Midbrain (tissue), 1 donor: ENCODE results near the gene BCAS3.
"Not testable (repeated sequence)": the region's sequence is repeated elsewhere in the genome, so short reads cannot be mapped to it uniquely, and the experiment has no call there.

ENCODE experiments used
- DNase-seq: peaks from one replicate; lab custom pipeline; 2025; lab: John Stamatoyannopoulos, UW

Gene BCAS3

DNA sequence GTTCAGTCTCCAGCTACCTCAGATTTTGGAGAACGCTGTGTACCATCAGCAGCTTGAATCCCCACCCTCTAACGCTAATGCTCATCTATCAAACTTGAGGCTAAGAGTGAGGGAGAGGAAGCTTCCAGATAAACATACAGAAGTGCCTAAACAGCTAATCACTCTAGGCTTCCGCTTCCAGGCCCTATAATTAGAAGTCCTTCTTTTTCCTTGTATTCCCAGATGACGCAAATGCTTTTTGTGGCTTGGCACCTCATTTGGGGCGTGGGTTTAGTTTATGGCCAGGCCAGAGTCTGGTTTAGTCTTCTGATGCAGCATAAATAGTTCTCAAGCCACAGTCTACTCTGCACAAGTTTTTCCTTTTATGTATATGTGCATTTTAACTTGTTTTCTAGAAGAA lies 263.4 kb downstream of the BCAS3 start:
- DNase-seq, result no peak

DNA sequence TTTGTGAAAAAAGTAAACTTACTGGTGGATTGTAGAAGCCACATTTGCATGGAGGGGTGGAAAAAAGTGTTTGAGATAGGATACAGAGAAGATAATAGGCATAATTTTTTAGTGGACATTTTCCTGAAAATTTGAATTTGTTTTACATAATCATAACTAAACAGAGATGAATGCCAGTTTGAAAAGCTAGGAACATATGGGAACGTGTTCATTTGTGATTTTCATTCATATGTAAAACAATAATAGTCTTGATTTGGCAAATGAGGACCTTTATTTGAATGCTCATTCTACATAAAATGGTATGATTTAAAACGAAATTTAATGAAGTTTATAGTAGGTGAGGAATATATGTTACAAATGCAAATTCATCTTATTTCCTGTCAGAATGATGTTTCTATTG lies 263.9 kb downstream of the BCAS3 start:
- no peak for DNase-seq

DNA sequence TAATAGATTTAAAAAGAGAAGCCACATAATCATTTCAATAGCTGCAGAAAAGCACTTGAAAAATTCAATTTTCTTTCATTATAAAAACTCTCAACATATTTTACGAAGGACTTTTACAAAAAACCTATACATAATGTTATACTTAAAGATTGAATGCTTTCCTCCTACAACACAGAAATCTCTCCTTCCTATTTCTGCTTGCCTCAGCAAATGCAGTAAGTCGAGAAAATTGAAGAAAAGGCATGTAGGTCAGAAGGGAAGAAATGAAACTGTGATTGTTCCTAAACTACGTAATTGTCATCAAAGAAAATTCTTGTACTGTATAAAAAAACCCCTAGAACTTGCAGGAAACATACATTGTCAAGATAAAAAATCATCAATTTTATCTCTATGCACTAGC lies 267.1 kb downstream of the BCAS3 start:
- DNase-seq, result no peak

DNA sequence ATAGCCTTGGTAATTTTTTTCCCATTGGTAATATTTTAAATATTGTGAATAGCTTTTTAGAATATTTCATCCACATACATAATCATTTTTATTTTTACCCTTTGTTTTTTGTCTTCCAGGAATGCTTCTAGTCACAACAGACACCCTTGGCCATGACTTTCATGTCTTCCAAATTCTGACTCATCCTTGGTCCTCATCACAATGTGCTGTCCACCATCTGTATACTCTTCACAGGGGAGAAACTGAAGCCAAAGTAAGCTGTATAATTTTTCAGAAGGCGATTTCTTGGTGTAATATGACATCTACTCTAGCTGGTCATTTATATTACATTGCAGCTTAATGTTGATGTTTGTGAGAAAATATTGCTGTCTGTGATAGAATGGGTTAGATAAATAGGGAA lies 269.4 kb downstream of the BCAS3 start:
- no peak for DNase-seq

DNA sequence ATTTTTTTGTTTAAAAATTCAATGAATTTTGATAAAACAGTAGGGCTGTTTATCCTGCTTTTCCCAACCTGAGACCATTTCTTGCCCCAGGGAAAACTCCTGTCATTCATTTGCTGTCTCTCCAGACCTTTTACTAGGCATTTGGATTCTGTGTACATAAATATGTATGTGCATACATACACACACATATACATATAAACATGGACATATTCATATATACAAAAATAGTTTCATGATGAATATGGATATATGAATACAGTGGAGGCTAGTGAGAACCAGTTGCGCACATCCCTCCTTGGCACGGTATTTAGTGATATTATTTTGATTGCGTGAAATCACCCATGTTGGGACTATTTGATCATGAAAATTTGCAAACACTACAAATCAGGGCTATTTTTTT lies 269.9 kb downstream of the BCAS3 start:
- no peak for DNase-seq

DNA sequence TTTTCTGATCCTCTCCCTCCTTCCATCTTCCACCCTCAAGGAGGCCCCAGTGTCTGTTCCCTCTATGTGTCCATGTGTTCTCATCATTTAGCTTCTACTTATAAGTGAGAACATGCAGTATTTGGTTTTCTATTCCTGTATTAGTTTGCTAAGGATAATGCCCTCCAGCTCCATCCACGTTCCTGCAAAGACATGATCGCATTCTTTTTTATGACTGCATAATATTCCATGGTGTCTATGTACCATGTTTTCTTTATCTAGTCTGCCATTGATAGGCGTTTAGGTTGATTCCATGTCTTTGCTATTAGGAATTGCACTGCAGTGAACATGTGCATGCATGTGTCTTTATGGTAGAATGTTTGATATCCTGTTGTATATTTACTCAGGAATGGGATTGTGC lies 275.1 kb downstream of the BCAS3 start:
- DNase-seq, result no peak

DNA sequence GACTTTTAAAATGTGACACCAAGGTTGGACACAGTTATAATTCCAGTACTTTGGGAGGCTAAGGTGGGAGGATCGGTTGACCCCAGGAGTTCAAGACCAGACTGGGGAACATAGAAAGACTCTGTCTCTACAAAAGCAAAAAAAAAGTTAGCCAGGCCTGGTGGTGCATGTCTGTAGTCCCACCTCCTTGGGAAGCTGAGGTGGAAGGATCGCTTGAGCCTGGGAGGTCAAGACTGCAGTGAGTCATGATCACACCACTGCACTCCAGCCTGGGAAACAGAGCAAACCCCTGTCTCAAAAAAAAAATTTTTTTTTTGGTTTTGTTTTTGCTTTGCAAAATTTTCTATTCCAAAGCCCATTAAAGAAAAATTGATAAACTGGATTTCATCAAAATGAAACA lies 281.4 kb downstream of the BCAS3 start:
- no peak for DNase-seq

DNA sequence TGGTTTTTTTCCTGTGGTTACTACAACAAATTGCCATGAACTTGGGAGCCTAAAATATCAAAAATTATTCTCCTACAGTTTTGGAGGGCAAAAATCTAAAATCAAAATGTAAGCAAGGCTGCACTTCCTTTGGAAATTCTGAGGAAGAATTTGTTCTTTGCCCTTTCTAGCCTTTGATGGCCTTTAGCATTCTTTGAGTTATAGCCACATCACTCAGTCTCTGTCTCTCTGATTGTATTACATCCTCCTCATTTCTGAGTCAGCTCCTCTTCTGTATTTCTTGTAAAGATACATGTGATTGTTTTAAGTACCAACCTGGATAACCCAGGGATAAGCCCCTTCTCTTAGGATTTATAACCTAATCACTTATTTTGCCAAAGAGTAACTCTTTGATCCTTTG lies 282.0 kb downstream of the BCAS3 start:
- DNase-seq, result no peak

DNA sequence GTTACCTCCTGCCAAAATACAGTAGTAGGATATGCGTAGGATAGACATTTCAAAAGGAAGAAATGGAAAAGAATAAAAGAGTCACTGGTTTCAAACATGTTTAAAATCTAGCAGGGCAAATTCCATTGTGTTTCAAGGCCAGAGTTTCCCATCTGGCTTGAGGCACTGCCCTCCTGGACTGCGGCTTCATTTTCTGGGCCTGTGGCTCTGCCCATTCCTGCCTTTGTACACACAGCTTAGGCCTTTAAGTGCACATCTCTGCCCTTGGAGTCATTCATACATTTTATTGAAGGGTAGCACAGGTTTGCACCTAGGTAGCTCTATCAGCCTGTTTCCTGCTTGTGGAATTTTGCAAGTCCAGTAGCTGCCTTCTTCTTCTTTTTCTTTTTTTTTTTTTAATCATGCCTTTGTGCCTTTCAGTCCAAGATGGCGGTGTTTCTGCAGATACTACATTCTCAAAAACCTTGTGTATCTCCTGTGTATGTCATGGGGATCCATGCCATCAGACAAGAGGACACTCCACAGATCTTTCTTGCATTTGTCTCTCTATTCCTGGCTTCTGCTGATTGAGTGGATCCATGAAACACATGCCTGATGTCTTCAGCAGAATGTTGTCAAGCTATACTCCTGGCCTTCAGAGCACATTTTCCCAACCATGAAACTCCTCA lies 282.9 kb downstream of the BCAS3 start:
- no peak for DNase-seq

DNA sequence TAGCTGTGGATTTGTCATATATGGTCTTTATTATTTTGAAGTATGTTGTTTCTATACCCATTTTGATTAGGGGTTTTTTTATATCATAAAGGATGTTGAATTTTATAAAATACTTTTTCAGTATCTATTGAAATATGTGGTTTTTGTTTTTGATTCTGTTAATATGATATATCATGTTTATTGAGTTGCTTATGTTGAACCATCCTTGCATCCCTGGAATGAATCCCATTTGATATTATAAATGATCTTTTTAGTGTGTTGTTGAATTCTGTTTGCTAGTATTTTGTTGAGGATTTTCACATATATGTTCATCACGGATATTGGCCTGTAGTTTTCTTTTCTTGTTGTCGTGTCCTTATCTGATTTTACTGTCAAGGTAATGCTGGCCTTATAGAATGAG lies 286.5 kb downstream of the BCAS3 start:
- DNase-seq, result no peak

DNA sequence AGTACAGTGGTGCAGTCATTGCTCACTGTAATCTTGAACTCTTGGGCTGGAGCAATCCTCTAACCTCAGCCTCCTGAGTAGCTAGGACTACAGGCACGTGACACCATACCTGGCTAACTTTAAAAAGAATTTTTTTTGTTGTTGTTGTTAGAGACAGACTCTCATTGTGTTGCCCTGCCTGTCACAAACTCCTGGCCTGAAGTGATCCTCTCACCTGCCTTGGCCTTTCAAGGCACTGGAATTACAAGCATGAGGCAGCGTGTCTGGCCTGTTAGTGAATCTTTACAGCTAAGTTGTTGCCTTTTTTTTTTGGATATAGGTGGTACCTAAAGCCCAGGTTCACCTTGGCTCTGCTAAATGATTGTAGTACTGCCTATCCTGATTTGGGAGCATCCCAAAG lies 290.6 kb downstream of the BCAS3 start:
- DNase-seq, result no peak

DNA sequence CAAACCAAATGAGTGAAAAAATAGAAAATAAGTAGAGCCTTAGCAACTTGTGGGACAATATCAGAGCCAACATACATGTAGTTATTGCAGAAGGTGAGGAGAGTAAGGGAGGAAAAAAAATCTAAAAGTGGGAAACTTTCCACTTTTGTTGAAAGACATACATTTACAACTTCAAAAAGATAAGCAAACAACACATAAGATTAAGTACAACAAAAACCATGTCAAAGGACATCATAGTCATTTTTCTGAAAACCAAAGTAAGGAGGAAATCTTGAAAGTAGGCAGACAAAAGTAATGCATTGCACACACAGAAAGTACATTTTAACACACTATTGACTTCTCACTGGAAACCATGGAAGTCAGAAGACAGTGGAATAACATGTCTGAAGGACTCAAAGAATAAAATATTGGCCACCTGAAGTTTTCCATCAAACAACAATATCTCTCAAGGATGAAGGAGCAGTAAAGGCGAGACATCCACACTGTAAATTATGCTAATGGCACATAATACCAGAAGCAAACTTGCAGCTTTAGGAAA lies 291.9 kb downstream of the BCAS3 start:
- no peak for DNase-seq

DNA sequence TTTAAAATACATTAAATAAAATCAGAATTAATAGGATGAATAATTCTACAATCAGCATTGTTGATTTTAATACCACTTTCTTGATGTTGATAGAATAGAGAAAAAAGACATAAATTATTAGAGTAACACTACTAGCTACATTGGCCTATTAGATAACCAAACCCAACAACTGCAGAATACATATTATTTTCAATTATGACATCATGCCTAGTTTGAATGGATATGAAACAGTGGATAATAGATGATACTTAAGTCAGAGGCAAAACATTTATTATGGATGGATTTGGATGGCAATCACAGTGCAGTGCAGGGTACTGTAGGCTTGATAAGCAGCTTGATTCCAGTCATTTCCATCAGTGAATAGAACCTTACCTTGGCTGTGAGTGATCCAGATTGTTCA lies 293.1 kb downstream of the BCAS3 start:
- DNase-seq, result no peak

DNA sequence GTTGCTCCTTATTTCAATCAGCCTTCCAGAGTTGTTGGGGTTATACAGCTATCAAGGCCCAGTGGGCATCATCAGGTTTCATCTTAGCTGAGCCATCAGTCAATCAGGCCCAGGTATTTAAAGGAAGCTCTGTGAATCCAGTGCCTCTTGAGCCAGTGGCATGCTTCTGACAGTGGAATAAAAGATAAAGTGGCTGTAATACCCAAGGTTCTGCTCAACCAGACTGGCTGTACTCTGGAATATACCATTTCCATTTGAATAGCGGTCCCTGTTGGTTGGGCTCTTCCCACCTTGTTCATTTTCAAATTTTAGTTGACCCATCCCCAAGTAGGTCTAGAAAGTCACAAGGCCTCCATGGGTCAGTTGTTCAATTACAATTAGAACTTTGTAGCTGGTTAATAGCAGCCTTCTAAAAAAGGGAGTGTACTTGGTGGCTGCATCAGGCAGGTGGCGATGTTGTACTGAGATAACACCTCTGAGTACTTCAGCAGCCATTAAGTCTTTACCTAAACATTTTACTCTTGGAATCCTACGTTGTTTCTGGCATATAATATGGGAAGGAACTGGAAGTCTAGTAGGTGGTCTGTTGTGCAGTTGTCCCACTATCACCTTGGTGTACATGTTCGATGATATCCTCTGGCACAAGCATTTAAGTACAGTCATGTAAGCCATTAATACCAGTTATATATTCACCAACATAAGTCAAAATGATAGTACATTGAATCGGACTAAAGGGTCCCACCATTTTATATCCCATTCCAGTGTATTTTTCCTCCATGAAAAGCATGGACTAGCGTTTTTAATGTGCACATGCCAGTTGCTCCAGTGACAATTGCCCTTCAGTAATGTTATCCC lies 294.1 kb downstream of the BCAS3 start:
- DNase-seq, result no peak

DNA sequence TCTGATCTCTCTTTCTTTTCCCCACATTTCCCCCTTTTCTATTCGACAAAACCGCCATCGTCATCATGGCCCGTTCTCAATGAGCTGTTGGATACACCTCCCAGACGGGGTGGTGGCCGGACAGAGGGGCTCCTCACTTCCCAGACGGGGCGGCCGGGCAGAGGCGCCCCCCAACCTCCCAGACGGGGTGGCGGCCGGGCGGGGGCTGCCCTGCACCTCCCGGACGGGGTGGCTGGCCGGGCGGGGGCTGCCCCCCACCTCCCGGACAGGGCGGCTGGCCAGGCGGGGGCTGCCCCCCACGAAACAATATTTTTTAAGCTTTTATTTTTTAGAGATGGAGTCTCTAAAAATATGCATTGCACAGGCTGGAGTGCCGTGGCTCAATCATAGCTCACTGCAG lies 299.2 kb downstream of the BCAS3 start:
- not testable (repeated sequence) for DNase-seq

DNA sequence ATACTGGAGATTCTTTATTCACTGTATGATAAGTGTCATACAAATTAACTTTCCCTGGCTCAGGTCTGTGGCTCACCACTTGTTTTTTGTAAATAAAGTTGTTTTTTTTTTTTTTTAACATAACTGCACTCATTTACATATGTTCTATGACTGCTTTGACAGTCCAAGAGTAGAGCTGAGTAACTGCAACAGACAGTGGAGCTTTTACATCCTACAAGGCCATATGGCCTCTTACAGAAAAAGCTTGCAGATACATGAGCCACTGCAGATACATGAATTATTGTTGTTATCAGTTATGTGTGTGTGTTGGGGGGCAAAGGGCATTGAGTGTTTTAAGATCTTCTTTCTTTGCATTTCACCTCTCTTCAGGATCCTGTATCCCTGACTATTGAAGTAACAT lies 311.7 kb downstream of the BCAS3 start:
- DNase-seq, result no peak

DNA sequence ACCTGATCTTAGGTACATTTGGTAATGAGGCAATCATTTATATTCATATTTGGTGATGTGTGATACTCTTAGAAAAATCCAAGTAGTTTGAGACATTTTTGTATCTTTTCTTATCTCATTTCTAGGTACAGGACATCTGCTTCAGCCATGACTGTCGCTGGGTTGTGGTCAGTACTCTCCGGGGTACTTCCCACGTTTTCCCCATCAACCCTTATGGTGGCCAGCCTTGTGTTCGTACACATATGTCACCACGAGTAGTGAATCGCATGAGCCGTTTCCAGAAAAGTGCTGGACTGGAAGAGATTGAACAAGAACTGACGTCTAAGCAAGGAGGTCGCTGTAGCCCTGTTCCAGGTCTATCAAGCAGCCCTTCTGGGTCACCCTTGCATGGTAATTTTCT lies 312.2 kb downstream of the BCAS3 start:
- no peak for DNase-seq

DNA sequence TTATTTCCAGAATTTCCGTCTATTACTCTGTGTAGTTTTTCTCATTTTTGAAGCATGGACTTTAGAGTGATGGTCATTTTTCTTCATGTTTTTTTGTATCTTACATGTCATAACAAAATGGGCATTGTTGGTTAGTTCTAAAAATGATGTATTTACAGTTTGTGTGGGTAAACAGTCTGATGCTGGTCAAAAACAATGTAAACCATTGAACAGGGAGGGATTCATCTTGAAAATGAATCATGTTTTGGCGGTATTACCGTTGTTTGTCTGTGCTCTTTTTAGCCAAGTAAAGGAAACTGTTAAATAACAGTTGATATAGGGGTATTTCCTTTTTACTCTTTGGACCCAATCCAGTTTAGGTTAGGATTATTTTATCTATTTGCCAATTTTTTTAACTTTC lies 315.8 kb downstream of the BCAS3 start:
- DNase-seq, result no peak

DNA sequence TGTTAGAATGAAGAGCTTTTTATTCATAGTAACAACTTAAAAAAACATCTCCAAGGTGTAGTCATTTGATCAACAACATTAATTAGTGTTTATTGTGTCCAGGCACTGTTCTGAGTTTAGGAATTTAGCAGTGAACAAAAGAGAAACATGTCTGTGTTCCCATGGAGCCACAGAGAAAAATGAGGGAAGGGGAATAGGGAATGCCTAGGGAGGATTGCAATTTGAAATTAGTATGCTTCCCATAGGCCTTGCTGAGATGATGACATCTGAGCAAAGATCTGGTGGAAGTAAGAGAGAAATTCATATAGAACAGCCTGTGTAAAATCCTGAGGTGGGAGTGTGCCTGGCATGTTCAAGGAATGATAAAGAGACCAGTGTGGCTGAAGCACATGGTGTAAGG lies 318.0 kb downstream of the BCAS3 start:
- DNase-seq, result no peak

DNA sequence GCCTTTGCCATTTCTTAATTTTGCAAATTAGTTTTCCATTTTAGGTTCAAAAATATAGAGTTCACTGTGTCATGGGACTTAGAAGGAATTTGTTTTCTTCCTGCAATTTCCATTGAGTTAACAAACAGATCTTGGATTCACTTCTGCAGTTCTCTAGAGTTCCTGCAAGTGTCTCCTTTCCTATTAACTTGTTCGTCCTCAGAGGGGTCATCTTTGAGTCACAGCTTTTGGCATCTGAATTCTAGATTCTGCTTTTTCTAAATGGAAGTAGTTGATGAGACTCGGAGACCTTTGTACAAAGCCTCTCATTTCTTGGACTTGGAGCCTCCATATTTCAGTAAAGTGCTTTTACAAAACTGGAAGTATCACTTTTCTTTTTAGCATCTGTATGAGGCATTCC lies 323.3 kb downstream of the BCAS3 start:
- no peak for DNase-seq

DNA sequence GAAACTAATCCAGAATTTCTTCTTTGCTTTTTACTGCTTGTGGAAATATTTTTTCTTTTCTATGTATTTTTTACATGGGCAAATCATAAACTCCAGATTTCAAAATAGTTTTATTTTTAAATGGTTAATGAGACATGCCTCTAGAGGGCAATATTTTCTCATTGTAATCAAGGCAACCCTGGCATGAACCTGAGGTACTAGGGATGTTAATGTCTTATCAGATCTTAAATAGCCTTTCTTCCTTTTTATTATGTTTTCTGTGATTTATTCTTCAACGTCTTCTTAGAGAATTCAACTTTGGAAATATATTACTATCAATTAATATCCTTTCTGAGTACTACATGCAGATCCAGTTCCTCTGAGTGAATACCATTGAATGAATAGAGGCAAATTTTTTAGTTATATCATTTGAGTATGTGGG lies 324.7 kb downstream of the BCAS3 start:
- DNase-seq, result no peak

DNA sequence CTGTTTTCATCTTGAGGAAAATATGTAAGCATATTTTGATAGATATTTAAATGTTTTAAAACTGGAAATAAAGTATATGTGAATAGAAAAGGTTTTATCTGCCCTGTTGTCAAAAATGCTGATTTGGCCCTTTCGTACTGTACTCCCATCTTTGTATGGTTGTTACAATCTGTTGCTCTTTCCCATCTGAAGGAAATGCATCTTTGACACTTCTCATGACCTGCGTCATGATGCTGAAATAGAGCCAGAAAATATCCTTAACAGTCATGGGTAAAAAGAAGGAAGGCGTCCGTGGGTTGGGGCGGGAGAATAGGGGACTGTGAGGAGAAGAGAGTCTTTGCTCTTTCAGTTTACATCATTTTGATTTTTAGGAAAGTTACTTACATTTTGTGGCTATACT lies 327.7 kb downstream of the BCAS3 start:
- no peak for DNase-seq

DNA sequence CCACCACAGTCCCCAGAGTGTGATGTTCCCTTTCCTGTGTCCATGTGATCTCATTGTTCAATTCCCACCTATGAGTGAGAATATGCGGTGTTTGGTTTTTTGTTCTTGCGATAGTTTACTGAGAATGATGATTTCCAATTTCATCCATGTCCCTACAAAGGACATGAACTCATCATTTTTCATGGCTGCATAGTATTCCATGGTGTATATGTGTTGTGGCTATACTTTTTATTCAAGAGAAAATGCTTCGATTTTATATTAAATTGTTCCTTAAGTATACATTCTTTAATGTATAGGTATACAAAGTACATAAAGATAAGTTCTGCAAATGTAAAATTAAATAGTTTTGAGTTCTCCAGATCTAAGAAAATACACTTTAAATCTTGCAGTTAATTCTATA lies 328.3 kb downstream of the BCAS3 start:
- not testable (repeated sequence) for DNase-seq
